ENCODE data around the gene GABRB1. TPM values are rescaled to one million over a fixed set of nuclear protein-coding genes. Genes with fewer than 3 reads are reported as not detected.

The GABRB1 gene
- total RNA-seq, 6 experiments from 2014 or later = 0.43 TPM; not detected in 5

GRCh38 chr4:47309165-47309564 is 277.8 kb downstream of the GABRB1 start:
- Histone ChIP-seq H3K4me3 (no peak overlapping the region), H3K36me3 (no peaks in the 10 kb centered on the region), H3K4me1 (no peaks in the 10 kb centered on the region), H3K27ac (no peak overlapping the region), H3K27me3 (no peaks in the 10 kb centered on the region), H3K9me3 (no peaks in the 10 kb centered on the region)
- TF ChIP-seq CTCF (IDR thresholded peaks at IDR 0.05) (no peak), POLR2A (IDR thresholded peaks at IDR 0.05) (no peak)
- ATAC-seq (no peak), DNase-seq (no peak)
- intact Hi-C loops (cut with DNase I) = no loop called here

GRCh38 chr4:47312170-47312569 is 280.8 kb downstream of the GABRB1 start:
- H3K27me3 ChIP-seq = no peaks in the 10 kb centered on the region
- no peaks in the 10 kb centered on the region for H3K36me3 ChIP-seq
- no peak overlapping the region for H3K4me3 ChIP-seq
- ATAC-seq = no peak
- no peak overlapping the region for H3K27ac ChIP-seq
- H3K9me3 ChIP-seq = no peaks in the 10 kb centered on the region
- no peaks in the 10 kb centered on the region for H3K4me1 ChIP-seq
- no peak for TF ChIP-seq POLR2A (IDR thresholded peaks at IDR 0.05)
- TF ChIP-seq CTCF (IDR thresholded peaks at IDR 0.05) = no peak
- intact Hi-C loops (cut with DNase I) = no loop called here
- 71% methylated on average over 2 of the region's 2 CpGs for WGBS (ENCODE audit: insufficient coverage, low coverage, low lambda C conversion rate, missing lambda C conversion rate)
- DNase-seq = no peak

GRCh38 chr4:47313384-47313783 is 282.0 kb downstream of the GABRB1 start:
- intact Hi-C loops (cut with DNase I) = no loop called here
- no peak for TF ChIP-seq CTCF (IDR thresholded peaks at IDR 0.05)
- TF ChIP-seq POLR2A (IDR thresholded peaks at IDR 0.05) = no peak
- Histone ChIP-seq H3K36me3 (no peaks in the 10 kb centered on the region), H3K4me1 (no peaks in the 10 kb centered on the region), H3K9me3 (no peaks in the 10 kb centered on the region), H3K27me3 (no peaks in the 10 kb centered on the region), H3K4me3 (no peak overlapping the region), H3K27ac (no peak overlapping the region)
- no peak for DNase-seq
- no peak for ATAC-seq

- Histone ChIP-seq H3K4me3 (no peak overlapping the region), H3K27me3 (no peaks in the 10 kb centered on the region), H3K9me3 (no peaks in the 10 kb centered on the region), H3K4me1 (no peaks in the 10 kb centered on the region), H3K36me3 (no peaks in the 10 kb centered on the region), H3K27ac (no peak overlapping the region)
- no peak for DNase-seq
- ATAC-seq = no peak
- intact Hi-C loops (cut with DNase I) = no loop called here
- TF ChIP-seq CTCF (IDR thresholded peaks at IDR 0.05) (no peak), POLR2A (IDR thresholded peaks at IDR 0.05) (no peak)
These were observed 284.0 kb downstream of the GABRB1 start for GRCh38 chr4:47315346-47315745.

GRCh38 chr4:47326025-47326424 is 294.7 kb downstream of the GABRB1 start:
- Histone ChIP-seq H3K36me3 (no peaks in the 10 kb centered on the region), H3K9me3 (no peaks in the 10 kb centered on the region), H3K4me1 (no peaks in the 10 kb centered on the region), H3K27ac (no peak overlapping the region), H3K4me3 (no peak overlapping the region), H3K27me3 (no peaks in the 10 kb centered on the region)
- WGBS (ENCODE audit: insufficient coverage, low coverage, low lambda C conversion rate, missing lambda C conversion rate) = 60% methylated on average over 3 of the region's 3 CpGs
- no peak for ATAC-seq
- intact Hi-C loops (cut with DNase I) = no loop called here
- no peak for TF ChIP-seq POLR2A (IDR thresholded peaks at IDR 0.05)
- TF ChIP-seq CTCF (IDR thresholded peaks at IDR 0.05) = no peak
- no peak for DNase-seq

All from right lobe of liver (tissue), 6 donors.